Measurements from ENCODE around the gene RNF5.

RNF5 gene

GRCh38 chr6:32188381-32189068 is 10.3 kb downstream of the RNF5 start:
- peak; percentile 26 for DNase-seq (ENCODE audit: low read depth)
- H3K4me3 ChIP-seq (replicated peaks; ENCODE audit: low read depth, low read length): peak overlapping the region; percentile 82
- TF ChIP-seq CTCF (IDR thresholded peaks at IDR 0.05; ENCODE audit: low read length, missing control alignments): no peak

- no peak for DNase-seq (ENCODE audit: low read depth)
- no peak for TF ChIP-seq CTCF (IDR thresholded peaks at IDR 0.05; ENCODE audit: low read length, missing control alignments)
These were observed 11.0 kb downstream of the RNF5 start for GRCh38 chr6:32189069-32189741.

GRCh38 chr6:32189742-32190053 is 11.5 kb downstream of the RNF5 start:
- no peak for TF ChIP-seq CTCF (IDR thresholded peaks at IDR 0.05; ENCODE audit: low read length, missing control alignments)
- DNase-seq (ENCODE audit: low read depth): no peak

More at GRCh38 chr6:32189069-32189741, 11.0 kb downstream of the RNF5 start:
- peak overlapping the region; percentile 82 for H3K4me3 ChIP-seq (replicated peaks; ENCODE audit: low read depth, low read length)

GRCh38 chr6:32190054-32190851 is 12.0 kb downstream of the RNF5 start, which contains the start of gene PBX2:
TSS of gene PBX2 (minus strand) at chr6:32190202. CDS start at chr6:32189915, 287 bp downstream.
- DNase-seq (ENCODE audit: low read depth): peak; percentile 94
- peak within 1 kb of the TSS; percentile 82 for H3K4me3 ChIP-seq (replicated peaks; ENCODE audit: low read depth, low read length)
- TF ChIP-seq CTCF (IDR thresholded peaks at IDR 0.05; ENCODE audit: low read length, missing control alignments): no peak

More at GRCh38 chr6:32189742-32190053, 11.5 kb downstream of the RNF5 start:
- H3K4me3 ChIP-seq (replicated peaks; ENCODE audit: low read depth, low read length): peak overlapping the region; percentile 82

- H3K4me3 ChIP-seq (replicated peaks; ENCODE audit: low read depth, low read length): peak overlapping the region; percentile 82
- no peak for TF ChIP-seq CTCF (IDR thresholded peaks at IDR 0.05; ENCODE audit: low read length, missing control alignments)
- no peak for DNase-seq (ENCODE audit: low read depth)
These were observed 12.9 kb downstream of the RNF5 start for GRCh38 chr6:32190911-32191677.
